Hepatocyte (in vitro differentiated cells): ENCODE measurements around the gene GAN. TPM values are rescaled to one million over a fixed set of nuclear protein-coding genes. Genes with fewer than 3 reads are reported as not detected.

Experiments used
- DNase-seq: peaks from one replicate; pipeline ENCODE4 v3.0.0-alpha.2; 2016; ENCODE audit warnings: low spot score
- H2AFZ ChIP-seq: fragments of 200-600 bp; sonication (generic); 2 replicates; pipeline ENCODE4 v1.6.0; 2016; ENCODE audit warnings: antibody characterized with exemption, mild to moderate bottlenecking
- H3K27ac ChIP-seq: fragments of 200-600 bp; sonication (generic); 2 replicates; pipeline ENCODE4 v1.5.1; 2016; ENCODE audit warnings: mild to moderate bottlenecking
- H3K27me3 ChIP-seq: fragments of 200-600 bp; sonication (generic); 2 replicates; pipeline ENCODE4 v1.6.1; 2016
- H3K36me3 ChIP-seq: fragments of 200-600 bp; sonication (generic); replicated peaks from 2 replicates; pipeline ENCODE4 v1.5.1; 2016; ENCODE audit warnings: low read depth; ENCODE audit not compliant: insufficient read depth
- H3K4me1 ChIP-seq: fragments of 200-600 bp; sonication (generic); 2 replicates; pipeline ENCODE4 v1.5.1; 2016; ENCODE audit warnings: mild to moderate bottlenecking, moderate library complexity; ENCODE audit not compliant: insufficient read depth
- H3K4me2 ChIP-seq: fragments of 200-600 bp; sonication (generic); 2 replicates; pipeline ENCODE4 v1.6.0; 2016
- H3K4me3 ChIP-seq: fragments of 200-600 bp; sonication (generic); 2 replicates; pipeline ENCODE4 v1.5.1; 2016; ENCODE audit warnings: mild to moderate bottlenecking
- H3K79me2 ChIP-seq: fragments of 200-600 bp; sonication (generic); 2 replicates; pipeline ENCODE4 v1.6.0; 2017; ENCODE audit warnings: mild to moderate bottlenecking
- H3K9me2 ChIP-seq: fragments of 200-600 bp; sonication (generic); replicated peaks from 2 replicates; pipeline ENCODE4 v1.6.0; 2017; ENCODE audit warnings: mild to moderate bottlenecking; ENCODE audit not compliant: insufficient read depth
- H3K9me3 ChIP-seq: fragments of 200-600 bp; sonication (generic); 2 replicates; pipeline ENCODE4 v1.5.1; 2016; ENCODE audit warnings: low read depth, mild to moderate bottlenecking
- H4K20me1 ChIP-seq: fragments of 200-600 bp; sonication (generic); 2 replicates; pipeline ENCODE4 v1.6.0; 2016; ENCODE audit warnings: mild to moderate bottlenecking; ENCODE audit not compliant: insufficient read depth, poor library complexity, severe bottlenecking
- EZH2 ChIP-seq: fragments of 200-600 bp; sonication (generic); IDR thresholded peaks from 2 replicates; pipeline ENCODE4 v1.6.1; 2016; ENCODE audit warnings: antibody characterized with exemption, mild to moderate bottlenecking, borderline replicate concordance
- EZH2phosphoT487 ChIP-seq: fragments of 200-600 bp; sonication (generic); IDR thresholded peaks from one replicate; pipeline ENCODE4 v1.6.1; 2018; ENCODE audit warnings: antibody characterized with exemption, mild to moderate bottlenecking, low read depth, moderate library complexity; ENCODE audit not compliant: unreplicated experiment, severe bottlenecking
- WGBS: methylation state at CpG from one replicate; pipeline ENCODE4 v1.1.6; 2016; ENCODE audit warnings: low lambda C conversion rate; ENCODE audit errors: missing lambda C conversion rate; 5-methylcytosine and 5-hydroxymethylcytosine counted together
- polyA plus RNA-seq: library from polyadenylated mRNA; unstranded; fragments of >200 nt; fragmentation: Nextera tagmentation; extraction: Ambion mirVana; gene quantifications from 2 replicates; pipeline ENCODE4 v1.2.1, GENCODE V29; 2016
- total RNA-seq: library from RNA; depleted of rRNA; stranded (reverse); fragments of >200 nt; gene quantifications from 2 replicates; pipeline ENCODE4 v1.2.3, GENCODE V29; 2014
- TF ChIP-seq, protein P1 (sequence below): fragments of 200-600 bp; sonication (generic); IDR thresholded peaks from 2 replicates; pipeline ENCODE4 v1.5.1; 2016; ENCODE audit warnings: antibody characterized with exemption, mild to moderate bottlenecking; ENCODE audit not compliant: poor library complexity

The GAN gene
- total and polyA plus RNA-seq, 2 experiments from 2014 or later, result 2.1 to 10.9 TPM

DNA sequence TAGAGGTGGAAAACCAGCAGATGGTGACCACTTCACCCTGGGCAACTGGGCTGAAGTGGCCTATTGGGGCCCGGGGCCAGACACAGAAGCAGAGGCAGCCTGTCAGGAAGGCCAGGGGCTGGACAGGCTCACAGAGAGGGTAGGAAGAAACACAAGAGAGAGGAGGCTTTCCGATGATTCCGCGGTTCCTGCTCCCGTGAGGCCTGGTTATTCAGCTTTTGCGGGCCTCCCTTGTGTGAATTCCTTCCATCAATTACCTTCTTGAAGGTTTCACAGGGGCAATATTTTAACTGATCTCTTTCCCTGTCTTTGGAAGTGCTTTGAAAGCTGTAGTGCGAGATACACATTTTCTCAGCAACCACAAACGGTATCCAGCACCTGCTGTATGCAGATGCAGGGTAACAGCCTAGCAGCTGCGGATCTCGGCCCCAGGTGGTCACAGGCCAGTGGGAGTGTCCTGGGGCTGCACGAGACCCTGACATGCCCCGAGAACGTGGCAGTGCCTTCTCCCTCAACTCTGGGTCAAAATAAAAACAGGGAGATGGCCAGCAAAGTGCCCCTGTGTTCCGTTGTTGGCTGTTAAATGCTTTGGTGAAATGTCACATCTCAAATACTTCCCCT, 118.3 kb downstream of the GAN start:
- no peak overlapping the region for H3K27ac ChIP-seq

DNA sequence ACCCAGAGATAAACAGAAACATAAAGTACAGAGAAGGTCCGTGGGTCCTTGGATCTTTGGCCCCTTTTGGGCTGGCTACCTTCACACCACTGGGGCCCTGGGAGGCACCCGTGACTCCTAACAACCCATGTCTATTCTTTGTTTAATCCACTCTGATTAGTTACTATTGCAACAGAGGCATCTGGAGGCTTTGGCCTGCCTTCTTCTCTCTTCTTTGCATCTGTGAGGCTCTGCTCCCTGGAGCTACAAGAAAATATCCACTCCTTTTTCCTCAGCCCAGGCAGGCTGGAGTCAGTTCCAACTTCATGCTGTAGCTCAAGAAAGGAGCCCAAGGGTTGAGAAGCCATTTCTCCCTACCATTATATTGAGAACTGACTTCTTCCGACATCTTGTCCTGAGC, 120.3 kb downstream of the GAN start:
- no peak overlapping the region for H2AFZ ChIP-seq
- DNase-seq, result no peak
- 56% methylated on average over 3 of the region's 3 CpGs for WGBS
- no peaks in the 10 kb centered on the region for H3K36me3 ChIP-seq
- no peaks in the 10 kb centered on the region for H3K27me3 ChIP-seq
- no peak overlapping the region for H3K4me2 ChIP-seq
- H4K20me1 ChIP-seq, result no peaks in the 10 kb centered on the region
- no peaks in the 10 kb centered on the region for H3K9me3 ChIP-seq
- H3K27ac ChIP-seq, result no peak overlapping the region
- no peak overlapping the region for H3K4me3 ChIP-seq
- H3K79me2 ChIP-seq, result no peaks in the 10 kb centered on the region
- no peaks in the 10 kb centered on the region for H3K4me1 ChIP-seq
- H3K9me2 ChIP-seq, result no peaks in the 10 kb centered on the region
- TF ChIP-seq EZH2 (no peak), EZH2phosphoT487 (no peak)
- TF ChIP-seq, protein P1, sequence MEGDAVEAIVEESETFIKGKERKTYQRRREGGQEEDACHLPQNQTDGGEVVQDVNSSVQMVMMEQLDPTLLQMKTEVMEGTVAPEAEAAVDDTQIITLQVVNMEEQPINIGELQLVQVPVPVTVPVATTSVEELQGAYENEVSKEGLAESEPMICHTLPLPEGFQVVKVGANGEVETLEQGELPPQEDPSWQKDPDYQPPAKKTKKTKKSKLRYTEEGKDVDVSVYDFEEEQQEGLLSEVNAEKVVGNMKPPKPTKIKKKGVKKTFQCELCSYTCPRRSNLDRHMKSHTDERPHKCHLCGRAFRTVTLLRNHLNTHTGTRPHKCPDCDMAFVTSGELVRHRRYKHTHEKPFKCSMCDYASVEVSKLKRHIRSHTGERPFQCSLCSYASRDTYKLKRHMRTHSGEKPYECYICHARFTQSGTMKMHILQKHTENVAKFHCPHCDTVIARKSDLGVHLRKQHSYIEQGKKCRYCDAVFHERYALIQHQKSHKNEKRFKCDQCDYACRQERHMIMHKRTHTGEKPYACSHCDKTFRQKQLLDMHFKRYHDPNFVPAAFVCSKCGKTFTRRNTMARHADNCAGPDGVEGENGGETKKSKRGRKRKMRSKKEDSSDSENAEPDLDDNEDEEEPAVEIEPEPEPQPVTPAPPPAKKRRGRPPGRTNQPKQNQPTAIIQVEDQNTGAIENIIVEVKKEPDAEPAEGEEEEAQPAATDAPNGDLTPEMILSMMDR, result no peak

More for the DNA sequence above, 118.3 kb downstream of the GAN start:
- no peaks in the 10 kb centered on the region for H4K20me1 ChIP-seq
- H3K9me3 ChIP-seq, result no peaks in the 10 kb centered on the region
- no peaks in the 10 kb centered on the region for H3K79me2 ChIP-seq
- DNase-seq, result no peak
- no peaks in the 10 kb centered on the region for H3K9me2 ChIP-seq
- no peaks in the 10 kb centered on the region for H3K27me3 ChIP-seq
- no peaks in the 10 kb centered on the region for H3K4me1 ChIP-seq
- TF ChIP-seq, protein P1, result no peak
- no peak for TF ChIP-seq EZH2
- TF ChIP-seq EZH2phosphoT487, result no peak
- no peak overlapping the region for H3K4me3 ChIP-seq
- H3K4me2 ChIP-seq, result no peak overlapping the region
- 70% methylated on average over 14 of the region's 14 CpGs for WGBS
- no peaks in the 10 kb centered on the region for H3K36me3 ChIP-seq
- no peak overlapping the region for H2AFZ ChIP-seq

DNA sequence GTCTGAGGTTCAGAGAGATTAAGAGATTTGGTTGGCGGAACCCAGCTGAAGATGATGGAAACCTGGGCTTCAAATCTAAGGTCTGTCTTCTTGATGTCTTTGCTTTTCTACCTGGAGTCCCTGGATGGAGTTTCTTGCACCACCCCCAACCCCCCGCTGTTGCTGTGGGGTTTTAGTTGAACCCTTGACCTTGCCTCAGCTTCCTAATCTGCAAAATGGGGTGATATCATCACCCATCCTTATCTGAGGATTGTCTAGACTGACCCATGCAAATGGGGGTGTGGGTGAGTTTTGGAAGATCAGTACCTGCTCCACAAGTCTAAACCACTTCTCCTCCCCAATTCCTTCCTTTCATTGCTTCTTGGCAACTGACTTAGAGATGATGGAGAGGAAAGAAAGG, 120.8 kb downstream of the GAN start:
- Histone ChIP-seq H3K79me2 (no peaks in the 10 kb centered on the region), H3K4me1 (no peaks in the 10 kb centered on the region), H3K27me3 (no peaks in the 10 kb centered on the region), H3K9me2 (no peaks in the 10 kb centered on the region), H3K4me3 (no peak overlapping the region), H2AFZ (no peak overlapping the region), H3K36me3 (no peaks in the 10 kb centered on the region), H3K4me2 (no peak overlapping the region), H4K20me1 (no peaks in the 10 kb centered on the region), H3K27ac (no peak overlapping the region), H3K9me3 (no peaks in the 10 kb centered on the region)
- DNase-seq, result no peak
- 91% methylated on average over 2 of the region's 2 CpGs for WGBS
- no peak for TF ChIP-seq EZH2phosphoT487
- TF ChIP-seq, protein P1, result no peak
- no peak for TF ChIP-seq EZH2

DNA sequence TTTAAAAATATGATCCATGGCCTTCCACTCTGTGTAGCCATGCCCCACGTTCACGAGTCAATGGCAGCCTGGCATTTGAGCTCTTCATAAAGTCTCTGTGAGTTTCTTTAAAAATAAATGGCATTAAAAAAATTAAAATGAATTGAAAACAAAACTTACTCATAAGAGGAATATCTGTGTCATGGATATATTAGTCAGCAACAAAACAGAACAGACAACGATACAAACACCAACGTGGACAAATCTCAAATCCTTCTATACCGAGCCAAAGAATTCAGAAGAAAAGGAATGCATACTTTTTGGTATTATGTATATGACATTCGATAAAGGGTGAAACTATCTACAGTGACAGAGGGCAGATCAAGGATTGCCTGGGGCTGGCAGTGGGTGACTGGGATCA, 121.6 kb downstream of the GAN start:
- H3K79me2 ChIP-seq, result no peaks in the 10 kb centered on the region
- H3K9me2 ChIP-seq, result no peaks in the 10 kb centered on the region
- no peaks in the 10 kb centered on the region for H3K4me1 ChIP-seq
- no peak for DNase-seq
- 93% methylated on average over 6 of the region's 6 CpGs for WGBS
- no peaks in the 10 kb centered on the region for H3K27me3 ChIP-seq
- H3K9me3 ChIP-seq, result no peaks in the 10 kb centered on the region
- H3K36me3 ChIP-seq, result no peaks in the 10 kb centered on the region
- H4K20me1 ChIP-seq, result no peaks in the 10 kb centered on the region
- no peak overlapping the region for H3K27ac ChIP-seq
- H2AFZ ChIP-seq, result no peak overlapping the region
- TF ChIP-seq EZH2 (no peak), EZH2phosphoT487 (no peak)
- TF ChIP-seq, protein P1, result no peak
- H3K4me2 ChIP-seq, result no peak overlapping the region
- H3K4me3 ChIP-seq, result no peak overlapping the region
